Natural killer cell treated with Interleukin-12 subunit alpha and Interleukin-12 subunit beta and Interleukin-15 and Interleukin-18, amount 100 ng/mL, for 72 hours (primary cell): ENCODE measurements around the gene MMP28. TPM values are rescaled to one million over a fixed set of nuclear protein-coding genes. Genes with fewer than 3 reads are reported as not detected.
A peak's percentile ranks its signal among the peaks of the same experiment; 100 is the strongest.

Experiments
- ATAC-seq, 2 donors: fragments of 150-1000 bp; cut with Tn5 transposase in 1 of 2; sonication (Bioruptor Pico), chemical (Tn5 transposase) in 1 of 2; 2 replicates each; pipeline ENCODE4 v1.10.0; 2021
- DNase-seq: peaks from one replicate; pipeline ENCODE4 v3.0.0; 2022; ENCODE audit warnings: low spot score
- H3K27ac Mint-ChIP-seq, 2 donors: 1 replicate in 1 of 2; 2 replicates in 1 of 2; pipeline ENCODE4 v1.8.0; 2022; ENCODE audit warnings: mixed read lengths in 2 of 2, mild to moderate bottlenecking in 1 of 2, moderate library complexity in 1 of 2
- H3K27me3 Mint-ChIP-seq, 2 donors: 1 replicate in 1 of 2; 2 replicates in 1 of 2; pipeline ENCODE4 v1.8.0; 2022; ENCODE audit warnings: mixed read lengths in 2 of 2
- H3K36me3 Mint-ChIP-seq: one replicate; pipeline ENCODE4 v1.8.0; 2022; ENCODE audit warnings: mixed read lengths
- H3K4me1 Mint-ChIP-seq, 2 donors: 1 replicate in 1 of 2; 2 replicates in 1 of 2; pipeline ENCODE4 v1.8.0; 2022; ENCODE audit warnings: low read depth in 2 of 2, mixed read lengths in 2 of 2, mild to moderate bottlenecking in 1 of 2
- H3K4me3 Mint-ChIP-seq: one replicate; pipeline ENCODE4 v1.8.0; 2022; ENCODE audit warnings: mixed read lengths
- H3K9me3 Mint-ChIP-seq: 2 replicates; pipeline ENCODE4 v1.8.0; 2022; ENCODE audit warnings: mixed read lengths
- total RNA-seq, 2 donors: library from RNA; stranded (reverse); gene quantifications; one replicate each; pipeline ENCODE4 v1.2.3, GENCODE V29; 2022

The MMP28 gene
- total RNA-seq, 2 donors from 2014 or later, result not detected

DNA sequence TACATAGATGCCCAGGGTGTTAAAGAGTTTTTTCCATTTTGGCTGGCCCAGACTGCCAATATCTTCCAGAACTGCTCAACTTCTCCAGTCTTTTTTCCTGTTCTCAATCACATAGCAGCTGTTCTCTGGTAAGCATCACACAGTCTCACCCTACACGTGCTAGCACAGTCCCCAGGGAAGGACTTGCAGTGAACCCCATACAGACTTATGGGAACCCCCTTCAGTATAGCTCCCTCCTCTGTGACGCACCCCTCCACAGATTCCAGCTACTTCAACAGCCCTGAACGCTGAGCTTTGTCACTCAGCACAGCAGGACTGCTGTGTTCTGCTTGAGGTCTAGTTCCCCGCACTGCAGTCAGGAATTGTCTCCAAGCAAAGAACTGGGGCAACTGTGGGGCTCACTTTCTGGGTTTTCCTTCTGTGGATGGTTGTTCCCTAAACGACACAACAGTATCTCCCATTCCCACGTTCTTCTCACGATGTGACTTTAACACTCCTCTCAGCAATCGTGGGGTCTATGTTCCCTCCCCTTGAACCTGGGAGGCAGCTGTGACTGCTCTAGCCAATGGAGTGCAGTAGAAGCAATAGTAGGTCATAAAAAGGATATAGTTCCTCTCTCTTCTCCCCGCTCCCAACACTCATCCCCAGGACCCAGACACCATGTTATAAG lies 3.6 kb downstream of the MMP28 start:
- Mint-ChIP-seq H3K4me1 (peaks cover 8% of the 10 kb centered on the region in 2 donors), H3K27ac (no peak overlapping the region), H3K36me3 (no peaks in the 10 kb centered on the region), H3K4me3 (no peak overlapping the region), H3K27me3 (peaks cover 24 to 34% of the 10 kb centered on the region in 2 donors), H3K9me3 (no peaks in the 10 kb centered on the region)
- no peak for ATAC-seq
- DNase-seq, result no peak

DNA sequence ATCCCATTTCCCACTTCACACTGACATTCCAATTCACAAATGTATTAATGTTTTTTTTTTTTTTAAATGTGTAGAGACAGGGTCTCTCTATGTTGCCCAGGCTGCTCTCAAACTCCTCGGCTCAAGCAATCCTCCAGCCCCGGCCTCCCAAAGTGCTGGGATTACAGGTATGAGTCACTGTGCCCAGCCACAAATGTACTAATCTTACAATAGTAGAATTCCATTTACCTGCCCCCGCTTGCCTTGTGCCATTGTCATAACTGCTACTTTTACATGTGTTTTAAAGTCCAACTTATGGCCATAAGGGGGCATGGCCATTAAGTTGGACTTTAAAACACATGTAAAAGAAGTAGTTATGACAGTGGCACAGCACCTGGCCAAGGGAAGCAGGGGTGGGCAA lies 4.6 kb downstream of the MMP28 start:
- H3K27ac Mint-ChIP-seq, result no peak overlapping the region
- H3K36me3 Mint-ChIP-seq, result no peaks in the 10 kb centered on the region
- no peak for ATAC-seq
- no peaks in the 10 kb centered on the region for H3K9me3 Mint-ChIP-seq
- H3K27me3 Mint-ChIP-seq, result peaks cover 18 to 24% of the 10 kb centered on the region in 2 donors
- DNase-seq, result no peak
- no peak overlapping the region for H3K4me3 Mint-ChIP-seq
- H3K4me1 Mint-ChIP-seq, result peaks cover 2 to 6% of the 10 kb centered on the region in 2 donors

DNA sequence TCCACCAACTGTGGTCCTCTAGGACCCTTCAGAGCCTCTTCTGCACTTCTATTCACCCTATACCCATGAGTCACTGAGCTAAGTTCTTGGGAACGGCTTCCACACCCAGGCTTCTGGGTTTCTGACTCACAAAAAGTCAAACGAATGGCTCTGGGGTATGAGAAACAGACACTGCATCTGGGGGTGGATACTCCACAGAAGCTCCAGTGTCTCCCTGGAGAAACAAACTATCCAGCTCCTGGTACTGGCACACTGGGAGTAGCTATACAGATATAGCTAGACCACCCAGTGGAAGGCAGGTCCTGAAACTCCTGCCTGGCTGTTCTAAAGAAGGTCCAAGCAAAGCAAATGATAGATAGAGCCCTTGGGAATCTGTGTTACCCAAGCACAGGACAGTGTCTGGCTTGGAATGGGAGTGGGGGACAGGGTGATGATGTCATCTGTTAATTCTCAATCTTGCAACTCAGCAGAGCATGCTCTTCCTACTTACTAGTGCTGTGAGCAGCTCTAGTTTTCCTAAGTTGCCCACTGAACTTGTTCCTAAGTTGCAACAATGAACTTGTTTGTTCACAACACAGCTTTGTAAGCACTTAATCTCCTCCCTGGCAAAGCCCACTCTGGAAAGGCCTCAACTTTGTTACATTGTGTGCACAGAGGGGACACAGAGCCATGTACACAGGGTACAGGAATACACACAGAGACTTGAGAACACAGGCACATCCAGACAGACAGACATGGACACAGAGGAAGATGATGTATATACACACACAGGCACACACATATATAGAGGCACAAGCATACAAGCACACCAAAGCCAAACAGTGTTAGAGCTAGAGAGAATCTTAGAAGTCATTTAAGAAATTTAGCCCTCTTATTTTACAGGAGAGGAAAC lies 6.7 kb downstream of the MMP28 start:
- no peaks in the 10 kb centered on the region for H3K36me3 Mint-ChIP-seq
- peaks cover 12 to 21% of the 10 kb centered on the region in 2 donors for H3K27me3 Mint-ChIP-seq
- H3K9me3 Mint-ChIP-seq, result no peaks in the 10 kb centered on the region
- peaks cover 0 to 4% of the 10 kb centered on the region in 2 donors for H3K4me1 Mint-ChIP-seq
- DNase-seq, result no peak
- H3K4me3 Mint-ChIP-seq, result no peak overlapping the region
- H3K27ac Mint-ChIP-seq, result no peak overlapping the region
- peak in 1 of 2 donors; percentile 50 for ATAC-seq

DNA sequence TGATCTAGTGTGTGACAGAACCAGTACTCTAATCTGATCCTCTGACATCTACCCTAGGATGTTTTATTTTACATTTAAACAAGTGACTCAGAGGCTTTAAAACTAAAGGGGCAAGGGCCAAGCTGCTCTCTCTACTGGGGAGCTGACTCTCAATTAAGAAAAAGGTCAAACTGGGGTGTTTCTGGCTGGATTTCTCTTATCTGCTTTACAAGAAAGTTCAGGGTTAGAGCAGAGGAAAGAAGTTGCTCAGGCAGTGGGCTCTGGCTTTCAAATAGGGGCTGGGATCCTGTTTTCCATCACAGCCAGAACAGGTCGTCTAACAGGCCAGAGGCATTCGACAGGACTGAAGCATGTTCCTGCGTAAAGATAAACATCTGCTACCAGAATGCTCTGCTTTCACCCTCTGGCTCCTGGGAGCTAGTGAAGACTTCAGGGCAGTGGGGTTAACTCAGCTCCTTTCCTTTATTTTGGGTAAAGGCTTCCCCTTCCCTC lies 8.5 kb downstream of the MMP28 start:
- Mint-ChIP-seq H3K27me3 (peaks cover under 1 to 5% of the 10 kb centered on the region in 2 donors), H3K4me1 (peaks cover 0 to 4% of the 10 kb centered on the region in 2 donors), H3K9me3 (no peaks in the 10 kb centered on the region), H3K27ac (no peak overlapping the region), H3K36me3 (no peaks in the 10 kb centered on the region), H3K4me3 (no peak overlapping the region)
- ATAC-seq (no peak), DNase-seq (no peak)

DNA sequence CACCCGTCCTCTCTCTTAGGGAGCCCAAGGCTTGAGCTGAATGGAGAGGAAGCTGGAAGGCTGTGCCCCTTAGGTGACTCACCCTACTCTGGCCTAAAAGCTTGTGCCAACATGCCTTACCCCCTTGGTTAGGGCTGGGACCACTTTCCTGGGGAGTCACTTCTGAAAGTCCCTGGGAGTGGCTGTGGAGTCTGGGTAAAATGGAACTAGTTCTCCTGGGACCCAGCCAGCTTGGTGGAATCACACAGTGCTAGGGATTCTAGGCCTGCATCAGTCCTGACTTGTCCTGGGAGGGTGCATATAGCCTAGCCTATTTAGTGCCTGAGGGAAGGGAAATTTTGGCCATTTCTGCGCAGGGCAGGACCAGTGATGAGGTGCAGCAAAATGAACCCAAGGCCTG lies 10.5 kb downstream of the MMP28 start:
- peaks cover 3 to 17% of the 10 kb centered on the region in 2 donors for H3K27me3 Mint-ChIP-seq
- no peak overlapping the region for H3K4me3 Mint-ChIP-seq
- DNase-seq (no peak), ATAC-seq (peak in 1 of 2 donors; percentile 36)
- no peak overlapping the region for H3K27ac Mint-ChIP-seq
- no peaks in the 10 kb centered on the region for H3K36me3 Mint-ChIP-seq
- peaks cover 0 to 4% of the 10 kb centered on the region in 2 donors for H3K4me1 Mint-ChIP-seq
- H3K9me3 Mint-ChIP-seq, result no peaks in the 10 kb centered on the region

DNA sequence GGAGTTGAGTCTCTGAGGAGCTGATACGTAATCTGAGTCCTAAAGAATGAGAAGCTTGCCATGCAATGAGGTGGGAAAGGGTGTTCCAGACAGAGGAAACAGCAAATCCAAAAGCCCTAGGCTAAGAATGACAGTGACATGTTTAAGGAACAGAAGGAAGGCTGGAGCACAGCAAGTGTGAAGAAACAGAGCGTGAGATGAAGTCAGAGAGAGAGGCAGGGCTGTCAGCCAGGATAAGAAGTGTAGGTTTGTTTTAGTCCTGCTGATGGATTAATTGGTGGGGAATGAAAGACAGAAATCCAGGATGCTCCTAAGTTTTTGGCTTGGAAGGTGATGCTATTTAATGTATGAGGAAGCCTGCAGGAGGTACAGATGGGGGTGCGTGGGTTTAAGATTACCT lies 14.5 kb downstream of the MMP28 start:
- H3K4me1 Mint-ChIP-seq, result no peaks in the 10 kb centered on the region
- no peak overlapping the region for H3K4me3 Mint-ChIP-seq
- H3K36me3 Mint-ChIP-seq, result no peaks in the 10 kb centered on the region
- H3K27me3 Mint-ChIP-seq, result peaks cover 3 to 26% of the 10 kb centered on the region in 2 donors
- H3K9me3 Mint-ChIP-seq, result no peaks in the 10 kb centered on the region
- no peak for ATAC-seq
- H3K27ac Mint-ChIP-seq, result no peak overlapping the region
- DNase-seq, result peak; percentile 3

DNA sequence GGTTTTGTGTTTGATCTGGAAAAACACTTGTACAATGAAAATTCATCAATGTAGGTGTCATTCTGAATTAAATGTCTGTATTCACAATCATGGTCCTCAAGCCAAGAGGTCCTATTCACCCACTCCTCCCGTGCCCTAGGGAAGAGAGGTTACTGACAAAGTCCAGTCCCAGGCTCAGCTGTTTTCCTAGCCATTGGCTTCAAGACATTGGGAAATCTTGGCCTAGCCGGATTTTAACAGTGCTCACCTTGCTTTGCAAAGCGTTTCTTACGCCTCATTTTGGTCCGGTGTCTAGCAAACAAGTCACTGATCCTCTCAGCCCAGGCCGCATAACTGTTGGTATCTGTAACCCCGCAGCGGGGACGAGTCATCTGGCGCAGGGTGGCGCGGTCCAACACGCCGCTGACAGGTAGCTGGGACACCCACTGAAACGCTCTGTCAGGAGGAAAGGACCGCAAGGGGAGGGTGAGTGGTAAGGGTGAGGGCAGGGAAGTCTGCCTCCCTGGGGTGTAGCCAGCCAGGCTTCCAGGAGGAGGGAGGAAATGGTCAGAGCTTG lies 16.7 kb downstream of the MMP28 start:
- no peak overlapping the region for H3K4me3 Mint-ChIP-seq
- DNase-seq (peak; percentile 51), ATAC-seq (no peak)
- H3K27me3 Mint-ChIP-seq, result peaks cover 3 to 26% of the 10 kb centered on the region in 2 donors
- no peak overlapping the region for H3K27ac Mint-ChIP-seq
- no peaks in the 10 kb centered on the region for H3K9me3 Mint-ChIP-seq
- H3K36me3 Mint-ChIP-seq, result no peaks in the 10 kb centered on the region
- H3K4me1 Mint-ChIP-seq, result no peaks in the 10 kb centered on the region

DNA sequence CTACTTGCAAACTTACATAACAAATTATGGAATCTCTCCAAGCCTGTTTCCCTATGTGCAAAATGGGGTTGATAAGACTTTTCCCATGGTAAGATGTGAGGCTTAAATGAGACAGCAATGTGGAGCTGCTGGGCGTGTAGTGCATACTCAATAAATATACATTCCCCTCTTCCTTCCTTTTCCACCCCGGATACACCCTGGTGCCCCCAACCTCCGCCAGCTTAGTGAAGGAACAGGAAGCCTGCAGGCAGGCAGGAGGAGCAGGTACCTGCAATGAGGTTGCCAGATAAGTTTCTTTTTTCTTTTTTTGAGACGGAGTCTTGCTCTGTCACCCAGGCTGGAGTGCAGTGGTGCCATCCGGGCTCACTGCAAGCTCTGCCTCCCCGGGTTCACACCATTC lies 19.9 kb downstream of the MMP28 start:
- Mint-ChIP-seq H3K36me3 (no peaks in the 10 kb centered on the region), H3K4me1 (no peaks in the 10 kb centered on the region), H3K9me3 (no peaks in the 10 kb centered on the region), H3K4me3 (no peak overlapping the region), H3K27me3 (peaks cover 7 to 17% of the 10 kb centered on the region in 2 donors), H3K27ac (no peak overlapping the region)
- DNase-seq, result no peak
- ATAC-seq, result no peak

DNA sequence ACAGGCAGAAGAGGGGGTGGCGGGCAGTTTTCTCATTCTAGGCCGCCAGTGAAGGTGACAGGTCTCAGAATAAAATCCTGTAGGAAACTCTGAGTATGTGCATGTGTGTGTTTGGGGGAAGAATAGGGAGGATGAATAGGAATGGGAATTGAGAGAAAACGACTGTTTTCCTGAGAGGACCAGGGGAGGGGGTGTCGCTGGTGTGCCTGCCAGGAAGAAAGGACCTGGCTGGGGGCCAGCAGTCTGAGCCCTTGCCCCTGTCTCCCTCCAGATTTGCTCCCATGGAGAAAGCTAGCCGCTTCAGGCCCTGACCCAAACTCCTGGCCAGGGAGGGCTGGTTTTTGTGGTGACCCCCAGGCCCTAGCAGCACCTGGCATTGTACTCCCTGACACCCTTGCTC lies 20.4 kb downstream of the MMP28 start:
- no peak for ATAC-seq
- H3K9me3 Mint-ChIP-seq, result no peaks in the 10 kb centered on the region
- no peaks in the 10 kb centered on the region for H3K4me1 Mint-ChIP-seq
- H3K27ac Mint-ChIP-seq, result no peak overlapping the region
- DNase-seq, result peak; percentile 10
- no peaks in the 10 kb centered on the region for H3K36me3 Mint-ChIP-seq
- H3K4me3 Mint-ChIP-seq, result no peak overlapping the region
- peaks cover 7 to 16% of the 10 kb centered on the region in 2 donors for H3K27me3 Mint-ChIP-seq

DNA sequence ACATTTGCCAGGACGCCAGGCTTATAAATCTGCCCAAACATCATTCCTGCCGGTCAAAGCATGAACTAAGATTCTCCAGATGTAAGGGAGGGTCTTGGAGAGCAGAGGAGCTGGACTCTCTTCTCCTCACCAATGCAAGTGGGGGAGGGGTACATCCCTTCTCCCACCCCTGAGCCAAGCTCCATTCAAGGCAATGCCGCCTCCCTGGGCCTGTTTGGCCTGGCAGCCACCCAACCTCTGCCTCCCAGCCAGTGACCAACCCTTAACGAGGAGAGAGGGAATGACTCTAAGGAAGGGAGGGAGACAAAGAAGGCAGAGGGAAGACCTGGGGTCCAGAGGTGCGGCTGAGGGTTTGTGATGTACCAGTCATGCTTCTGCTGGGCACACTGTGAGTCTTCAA lies 20.9 kb downstream of the MMP28 start:
- H3K4me3 Mint-ChIP-seq, result no peak overlapping the region
- no peaks in the 10 kb centered on the region for H3K9me3 Mint-ChIP-seq
- no peaks in the 10 kb centered on the region for H3K4me1 Mint-ChIP-seq
- no peak overlapping the region for H3K27ac Mint-ChIP-seq
- ATAC-seq, result no peak
- no peaks in the 10 kb centered on the region for H3K36me3 Mint-ChIP-seq
- peak; percentile 41 for DNase-seq
- peaks cover 7 to 16% of the 10 kb centered on the region in 2 donors for H3K27me3 Mint-ChIP-seq

DNA sequence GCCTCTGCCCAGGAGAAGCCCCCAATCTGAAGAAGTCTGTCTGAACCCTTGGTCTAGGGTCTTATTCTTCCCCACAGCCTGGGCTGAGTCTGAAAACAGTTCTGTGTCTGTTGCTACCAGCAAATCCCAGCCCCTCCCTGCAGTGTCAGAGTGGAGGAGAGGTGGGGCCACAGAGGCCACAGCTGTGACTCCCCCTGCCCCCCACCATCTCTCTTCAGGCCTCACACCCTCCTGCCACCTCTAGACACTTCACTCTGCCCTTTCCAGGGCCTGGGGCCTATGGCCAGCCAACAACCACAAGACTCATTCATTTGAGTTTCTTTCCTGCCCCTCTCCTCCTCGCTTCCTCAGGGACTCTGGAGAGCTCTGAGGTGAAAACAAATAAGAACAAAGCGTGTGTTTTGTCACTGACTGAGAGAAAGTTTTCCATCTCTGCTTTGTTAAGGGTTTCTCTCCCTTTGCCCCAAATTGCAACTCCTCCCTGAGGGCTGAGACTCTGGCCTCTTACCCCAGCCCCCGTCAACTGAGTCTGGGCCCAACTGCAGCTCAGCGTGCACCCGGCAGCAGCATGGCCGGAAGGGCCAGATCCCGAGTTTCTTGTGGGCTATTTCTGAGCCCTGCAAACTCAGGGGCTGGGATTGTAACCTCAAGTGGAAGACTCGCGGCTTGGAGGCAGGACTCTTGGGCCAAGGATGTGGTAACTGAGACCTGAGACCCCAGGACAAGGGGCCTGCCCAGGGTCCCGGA lies 21.6 kb downstream of the MMP28 start:
- Mint-ChIP-seq H3K4me1 (no peaks in the 10 kb centered on the region), H3K9me3 (no peaks in the 10 kb centered on the region), H3K36me3 (no peaks in the 10 kb centered on the region), H3K27me3 (peaks cover 7 to 16% of the 10 kb centered on the region in 2 donors), H3K4me3 (no peak overlapping the region), H3K27ac (no peak overlapping the region)
- ATAC-seq (peak in 1 of 2 donors; percentile 13), DNase-seq (peak; percentile 41)

DNA sequence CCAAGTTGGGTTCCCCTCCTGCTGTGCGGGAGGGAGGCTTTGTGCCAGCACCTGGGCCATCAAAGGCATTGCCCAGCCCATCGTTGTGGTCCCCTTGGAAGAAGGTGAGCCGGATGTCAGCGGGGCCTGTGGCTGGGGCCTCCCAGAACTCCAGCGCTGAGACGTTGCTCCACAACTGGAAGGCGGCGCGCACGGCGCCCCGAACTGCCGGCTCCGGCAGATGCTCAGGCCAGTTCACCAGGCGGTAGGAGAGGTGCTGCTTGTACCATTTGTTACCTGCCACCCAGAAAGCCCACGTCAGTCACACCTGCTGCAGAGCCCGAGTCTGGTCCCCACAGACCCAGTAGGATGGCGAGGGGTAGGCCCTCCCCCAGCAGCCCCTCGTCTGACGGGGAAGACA lies 22.3 kb downstream of the MMP28 start:
- H3K36me3 Mint-ChIP-seq, result no peaks in the 10 kb centered on the region
- no peak overlapping the region for H3K27ac Mint-ChIP-seq
- no peaks in the 10 kb centered on the region for H3K4me1 Mint-ChIP-seq
- H3K4me3 Mint-ChIP-seq, result no peak overlapping the region
- peak; percentile 38 for DNase-seq
- no peaks in the 10 kb centered on the region for H3K9me3 Mint-ChIP-seq
- peaks cover 7 to 12% of the 10 kb centered on the region in 2 donors for H3K27me3 Mint-ChIP-seq
- peak in 1 of 2 donors; percentile 17 for ATAC-seq

DNA sequence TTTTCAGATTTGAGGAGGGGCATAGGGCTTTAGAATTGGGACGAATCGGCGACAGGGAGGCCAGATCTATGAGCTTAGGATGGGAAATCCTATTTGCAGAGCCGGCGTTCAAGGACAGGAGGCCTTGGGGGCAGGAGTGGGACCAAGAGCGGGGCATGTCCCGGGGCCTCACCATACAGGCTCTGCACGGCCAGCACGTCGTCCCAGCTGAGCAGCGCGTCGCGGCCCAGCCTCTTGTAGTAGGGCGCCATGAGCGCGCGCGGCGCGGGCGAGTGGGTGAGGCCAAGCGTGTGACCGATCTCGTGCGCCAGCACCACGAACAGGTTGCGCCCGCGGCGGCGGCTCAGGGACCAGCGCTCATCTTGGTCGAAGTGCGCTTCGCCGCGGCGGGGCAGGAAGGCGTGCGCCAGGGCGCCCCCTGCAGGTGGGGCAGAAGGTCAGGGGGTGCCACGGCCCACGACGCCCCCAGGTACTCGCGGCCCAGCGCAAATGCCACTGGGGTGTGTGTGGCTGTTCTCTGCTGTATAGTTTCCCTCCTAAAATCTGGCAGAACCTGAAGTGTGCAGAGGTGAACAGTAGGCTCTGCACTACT lies 25.4 kb downstream of the MMP28 start:
- Mint-ChIP-seq H3K4me1 (peaks cover 0 to under 1% of the 10 kb centered on the region in 2 donors), H3K36me3 (no peaks in the 10 kb centered on the region), H3K4me3 (no peak overlapping the region), H3K27me3 (peaks cover 7% of the 10 kb centered on the region in 2 donors), H3K9me3 (no peaks in the 10 kb centered on the region), H3K27ac (no peak overlapping the region)
- DNase-seq, result peak; percentile 58
- ATAC-seq, result no peak
